Lower leg skin (tissue), 3 donors: Measurements from ENCODE around the gene CYSTM1.

Experiments
- POLR2A ChIP-seq, 2 donors: fragments of 450-650 bp; IDR thresholded peaks; one replicate each; pipeline ENCODE4 v1.6.1; 2016 to 2017; ENCODE audit warnings: antibody characterized with exemption in 2 of 2, mild to moderate bottlenecking in 1 of 2, moderate library complexity in 1 of 2
- TF ChIP-seq, protein P1 (sequence below), 3 donors: fragments of 450-650 bp; IDR thresholded peaks; one replicate each; pipeline ENCODE4 v1.5.1; 2016; ENCODE audit warnings: antibody characterized with exemption in 3 of 3, mild to moderate bottlenecking in 3 of 3, moderate library complexity in 2 of 3

DNA sequence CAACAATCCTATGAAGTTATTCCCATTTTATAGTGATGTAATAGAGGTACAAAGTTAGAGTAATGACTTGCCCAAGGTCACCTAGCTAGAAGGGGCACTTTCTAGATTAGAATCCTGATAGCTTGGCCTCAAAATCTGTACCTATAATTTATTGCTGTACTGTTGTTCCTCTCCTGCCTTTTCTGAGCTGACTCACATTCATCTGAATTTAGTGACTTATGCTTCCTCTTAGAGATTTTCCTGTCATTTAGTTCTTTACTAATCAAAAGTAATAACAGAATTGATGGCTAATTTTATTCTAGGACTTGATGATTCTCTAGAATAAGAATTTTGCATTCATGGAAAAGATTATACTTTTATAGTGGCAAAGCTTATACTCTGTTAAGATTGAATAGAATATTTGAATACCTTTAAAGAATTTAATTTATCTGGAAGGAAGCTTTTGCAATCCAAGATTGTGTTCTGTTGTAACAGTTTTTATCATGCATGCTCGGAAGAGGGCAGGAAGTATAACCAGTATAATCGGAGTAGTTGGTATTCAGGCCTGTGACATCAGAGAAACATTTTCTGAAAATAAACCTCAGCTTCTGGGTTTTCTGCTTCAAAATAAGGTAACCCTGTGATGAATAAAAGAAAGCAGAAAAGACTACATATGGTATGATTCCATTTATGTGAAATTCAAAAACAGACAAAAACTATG, 21.3 kb downstream of the CYSTM1 start:
- TF ChIP-seq, protein P1, sequence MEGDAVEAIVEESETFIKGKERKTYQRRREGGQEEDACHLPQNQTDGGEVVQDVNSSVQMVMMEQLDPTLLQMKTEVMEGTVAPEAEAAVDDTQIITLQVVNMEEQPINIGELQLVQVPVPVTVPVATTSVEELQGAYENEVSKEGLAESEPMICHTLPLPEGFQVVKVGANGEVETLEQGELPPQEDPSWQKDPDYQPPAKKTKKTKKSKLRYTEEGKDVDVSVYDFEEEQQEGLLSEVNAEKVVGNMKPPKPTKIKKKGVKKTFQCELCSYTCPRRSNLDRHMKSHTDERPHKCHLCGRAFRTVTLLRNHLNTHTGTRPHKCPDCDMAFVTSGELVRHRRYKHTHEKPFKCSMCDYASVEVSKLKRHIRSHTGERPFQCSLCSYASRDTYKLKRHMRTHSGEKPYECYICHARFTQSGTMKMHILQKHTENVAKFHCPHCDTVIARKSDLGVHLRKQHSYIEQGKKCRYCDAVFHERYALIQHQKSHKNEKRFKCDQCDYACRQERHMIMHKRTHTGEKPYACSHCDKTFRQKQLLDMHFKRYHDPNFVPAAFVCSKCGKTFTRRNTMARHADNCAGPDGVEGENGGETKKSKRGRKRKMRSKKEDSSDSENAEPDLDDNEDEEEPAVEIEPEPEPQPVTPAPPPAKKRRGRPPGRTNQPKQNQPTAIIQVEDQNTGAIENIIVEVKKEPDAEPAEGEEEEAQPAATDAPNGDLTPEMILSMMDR (IDR thresholded peaks at IDR 0.05), result no peak
- TF ChIP-seq POLR2A (IDR thresholded peaks at IDR 0.05), result no peak
